ENCODE results near the gene PNPLA1.

PNPLA1 gene

DNA sequence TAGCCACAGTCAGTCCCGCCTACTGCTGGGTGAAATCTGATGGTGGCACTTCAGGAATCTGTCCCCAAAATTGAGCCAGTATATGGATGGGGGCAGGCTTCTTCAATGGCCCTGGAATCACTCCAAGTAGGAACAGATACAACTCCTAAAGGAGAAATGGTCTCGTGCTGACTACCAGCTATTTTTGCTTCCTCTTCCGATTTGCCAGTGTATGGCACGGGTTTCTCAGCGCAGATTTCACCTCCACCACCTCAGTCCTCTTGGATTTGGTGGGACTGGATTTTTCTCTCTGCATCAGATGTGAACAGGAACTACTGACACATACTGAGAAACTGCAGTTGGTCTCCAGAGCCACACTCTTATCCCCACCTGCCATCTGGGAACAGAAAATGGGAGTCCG lies 27.2 kb downstream of the PNPLA1 start:
- Histone ChIP-seq H3K4me1 (ENCODE audit: control insufficient read depth, low read length) (peaks cover under 1% of the 10 kb centered on the region; the same call in 1 of the 2 replicates), H3K79me2 (ENCODE audit: control insufficient read depth, low read length) (no peaks in the 10 kb centered on the region), H4K20me1 (ENCODE audit: control insufficient read depth, insufficient read depth, low read depth, low read length) (no peaks in the 10 kb centered on the region), H3K27me3 (ENCODE audit: control insufficient read depth, low read length) (peaks cover 46% of the 10 kb centered on the region), H3F3A (ENCODE audit: control insufficient read depth, insufficient read depth) (no peaks in the 10 kb centered on the region), H3K27ac (ENCODE audit: low read depth, low read length) (no peak overlapping the region), H3K9me3 (ENCODE audit: control insufficient read depth, insufficient read depth, low read length) (no peaks in the 10 kb centered on the region), H3K4me3 (ENCODE audit: low read length) (no peak overlapping the region), H3K36me3 (ENCODE audit: control insufficient read depth, low read length) (no peaks in the 10 kb centered on the region), H3K9me2 (replicated peaks; ENCODE audit: control insufficient read depth, low read length) (no peaks in the 10 kb centered on the region), H3K4me2 (ENCODE audit: low read length) (no peak overlapping the region)
- TF ChIP-seq EZH2phosphoT487 (IDR thresholded peaks at IDR 0.05; ENCODE audit: borderline replicate concordance, low read length) (no peak), CTCF (IDR thresholded peaks at IDR 0.05; ENCODE audit: low read depth, low read length, poor library complexity, severe bottlenecking) (no peak)

GRCh38 chr6:36297511-36297910 lies 27.7 kb downstream of the PNPLA1 start:
- Histone ChIP-seq H3K4me2 (ENCODE audit: low read length) (no peak overlapping the region), H3F3A (ENCODE audit: control insufficient read depth, insufficient read depth) (no peaks in the 10 kb centered on the region), H4K20me1 (ENCODE audit: control insufficient read depth, insufficient read depth, low read depth, low read length) (no peaks in the 10 kb centered on the region), H3K9me3 (ENCODE audit: control insufficient read depth, insufficient read depth, low read length) (no peaks in the 10 kb centered on the region), H3K9me2 (replicated peaks; ENCODE audit: control insufficient read depth, low read length) (no peaks in the 10 kb centered on the region), H3K27ac (ENCODE audit: low read depth, low read length) (no peak overlapping the region), H3K4me3 (ENCODE audit: low read length) (no peak overlapping the region), H3K79me2 (ENCODE audit: control insufficient read depth, low read length) (no peaks in the 10 kb centered on the region), H3K4me1 (ENCODE audit: control insufficient read depth, low read length) (peaks cover 4% of the 10 kb centered on the region; the same call in 1 of the 2 replicates), H3K36me3 (ENCODE audit: control insufficient read depth, low read length) (no peaks in the 10 kb centered on the region), H3K27me3 (ENCODE audit: control insufficient read depth, low read length) (peaks cover 46% of the 10 kb centered on the region)
- TF ChIP-seq CTCF (IDR thresholded peaks at IDR 0.05; ENCODE audit: low read depth, low read length, poor library complexity, severe bottlenecking) (no peak), EZH2phosphoT487 (IDR thresholded peaks at IDR 0.05; ENCODE audit: borderline replicate concordance, low read length) (no peak)

DNA sequence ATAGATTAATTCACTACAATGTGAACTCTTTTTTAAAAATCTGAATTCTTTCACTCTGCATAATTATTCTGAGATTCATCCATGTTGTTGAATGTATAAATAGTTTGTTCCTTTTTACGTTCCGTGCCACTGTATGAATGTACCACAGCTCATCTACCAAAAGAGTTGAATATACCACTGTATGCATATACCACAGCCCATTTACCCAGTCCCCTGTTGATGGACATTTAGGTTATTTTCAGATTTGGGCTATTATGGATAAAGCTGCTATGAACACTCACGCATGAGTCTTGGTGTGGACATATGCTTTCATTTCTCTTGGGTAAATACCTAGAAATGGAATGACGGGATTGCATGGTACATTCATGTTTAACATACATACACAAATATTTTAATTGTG lies 28.2 kb downstream of the PNPLA1 start:
- Histone ChIP-seq H3K4me3 (ENCODE audit: low read length) (no peak overlapping the region), H3K36me3 (ENCODE audit: control insufficient read depth, low read length) (no peaks in the 10 kb centered on the region), H3K27ac (ENCODE audit: low read depth, low read length) (no peak overlapping the region), H4K20me1 (ENCODE audit: control insufficient read depth, insufficient read depth, low read depth, low read length) (no peaks in the 10 kb centered on the region), H3K27me3 (ENCODE audit: control insufficient read depth, low read length) (peaks cover 46% of the 10 kb centered on the region), H3K9me3 (ENCODE audit: control insufficient read depth, insufficient read depth, low read length) (no peaks in the 10 kb centered on the region), H3F3A (ENCODE audit: control insufficient read depth, insufficient read depth) (no peaks in the 10 kb centered on the region), H3K4me2 (ENCODE audit: low read length) (no peak overlapping the region), H3K9me2 (replicated peaks; ENCODE audit: control insufficient read depth, low read length) (no peaks in the 10 kb centered on the region), H3K4me1 (ENCODE audit: control insufficient read depth, low read length) (peaks cover 8% of the 10 kb centered on the region), H3K79me2 (ENCODE audit: control insufficient read depth, low read length) (no peaks in the 10 kb centered on the region)
- TF ChIP-seq EZH2phosphoT487 (IDR thresholded peaks at IDR 0.05; ENCODE audit: borderline replicate concordance, low read length) (no peak), CTCF (IDR thresholded peaks at IDR 0.05; ENCODE audit: low read depth, low read length, poor library complexity, severe bottlenecking) (no peak)
